Cerebellar cortex (tissue), 1 donor: Measurements from ENCODE around the gene TRAPPC3.

ENCODE experiments used
- DNase-seq: peaks from one replicate; pipeline ENCODE4 v3.0.0-alpha.2; 2015; ENCODE audit warnings: low spot score

The TRAPPC3 gene

GRCh38 chr1:36097693-36098585 is 51.3 kb downstream of the TRAPPC3 start:
- DNase-seq = no peak

DNA sequence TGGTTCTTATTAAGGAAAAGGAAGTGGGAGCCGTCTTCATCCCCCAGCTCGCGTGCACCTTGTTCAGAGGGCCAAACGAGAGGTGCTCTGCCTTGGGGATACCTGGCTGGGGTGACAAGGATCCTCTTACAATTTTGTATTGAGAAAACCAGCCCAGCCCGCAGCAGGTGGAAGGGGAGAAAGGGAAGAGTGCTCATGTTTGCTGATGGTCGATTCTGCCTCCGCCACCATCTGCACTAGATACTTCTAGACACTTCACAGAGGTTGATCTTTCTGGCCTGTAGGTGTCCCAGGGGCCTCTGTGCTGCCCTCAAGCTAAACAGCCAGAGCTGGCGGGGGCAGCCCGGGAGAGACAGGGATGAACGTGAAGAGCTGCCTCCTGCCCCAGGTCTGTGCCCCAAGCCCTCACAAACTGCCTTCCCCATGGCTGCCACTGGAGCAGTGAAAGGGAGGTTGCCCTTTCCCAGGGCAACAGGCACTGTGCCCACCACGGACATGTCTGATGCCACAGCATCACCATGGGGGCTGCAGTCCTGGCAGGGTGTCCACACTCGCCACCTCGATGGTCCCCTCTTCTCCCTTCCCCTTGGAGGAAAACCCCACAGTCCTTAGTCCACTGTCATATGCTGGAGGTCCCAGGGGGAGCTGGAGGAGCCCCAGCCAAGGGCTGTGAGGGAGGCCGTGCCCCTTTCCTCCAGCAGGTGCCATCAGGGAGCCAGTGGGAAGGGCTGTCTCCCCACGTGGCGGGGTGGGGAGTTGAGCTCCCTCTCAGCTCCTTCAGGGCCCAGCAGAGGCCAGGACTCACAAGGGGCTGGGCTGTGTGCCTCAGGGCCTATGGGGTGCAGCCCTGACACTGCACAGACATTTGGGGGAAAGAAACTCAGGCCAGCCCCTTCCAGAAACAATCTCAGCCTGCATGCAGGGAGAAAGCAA is 52.5 kb downstream of the TRAPPC3 start:
- no peak for DNase-seq

DNA sequence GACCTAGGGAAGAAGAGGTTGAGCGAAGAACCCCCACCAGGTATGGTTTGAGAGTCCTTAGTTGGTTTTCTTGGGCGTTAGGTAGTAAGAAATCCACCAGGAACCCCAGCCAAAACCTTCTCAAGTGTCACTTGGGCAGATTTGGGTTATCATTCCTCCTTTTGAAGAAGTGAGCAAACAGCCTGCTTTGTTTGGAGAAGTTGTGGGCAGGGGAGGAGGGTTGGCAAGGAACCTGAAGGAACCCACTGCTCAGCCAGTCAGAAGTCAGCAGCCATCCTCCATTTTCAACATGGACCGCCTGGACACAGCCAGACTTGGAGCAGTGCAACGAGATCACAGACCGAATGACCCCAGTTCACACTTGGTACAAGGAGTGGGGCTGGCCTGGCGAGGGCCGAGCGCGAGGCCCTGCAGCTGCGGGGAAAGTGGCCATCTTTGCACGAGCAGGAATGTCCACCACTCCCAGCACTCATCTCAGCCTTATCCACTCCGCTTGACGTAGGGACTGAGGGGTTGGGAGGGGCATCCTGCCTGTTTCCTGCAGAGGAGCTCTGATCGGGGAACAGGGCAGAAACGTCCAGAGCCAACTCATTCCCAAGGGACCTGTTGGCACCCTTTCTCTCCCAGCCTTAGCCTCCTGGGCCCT is 53.4 kb downstream of the TRAPPC3 start:
- DNase-seq = no peak

- DNase-seq = no peak
Observed at GRCh38 chr1:36094621-36095061, 54.6 kb downstream of the TRAPPC3 start.

GRCh38 chr1:36093929-36094328 is 55.4 kb downstream of the TRAPPC3 start:
- DNase-seq = peak; percentile 86

DNA sequence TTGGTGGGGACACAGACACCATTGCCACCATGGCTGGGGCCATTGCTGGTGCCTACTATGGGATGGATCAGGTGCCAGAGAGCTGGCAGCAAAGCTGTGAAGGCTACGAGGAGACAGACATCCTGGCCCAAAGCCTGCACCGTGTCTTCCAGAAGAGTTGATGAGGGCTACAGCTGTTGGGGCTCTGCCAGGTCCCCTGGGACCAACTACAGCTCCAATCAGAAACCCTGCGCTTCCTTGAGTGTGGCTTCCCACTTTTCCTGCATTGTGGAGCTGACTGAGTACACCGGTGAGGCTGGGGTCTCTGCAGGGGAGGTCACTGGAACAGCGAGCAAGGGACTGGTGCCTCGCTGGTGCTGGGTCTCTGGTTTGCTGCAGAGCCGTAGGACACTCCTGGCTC is 56.1 kb downstream of the TRAPPC3 start:
- no peak for DNase-seq

DNA sequence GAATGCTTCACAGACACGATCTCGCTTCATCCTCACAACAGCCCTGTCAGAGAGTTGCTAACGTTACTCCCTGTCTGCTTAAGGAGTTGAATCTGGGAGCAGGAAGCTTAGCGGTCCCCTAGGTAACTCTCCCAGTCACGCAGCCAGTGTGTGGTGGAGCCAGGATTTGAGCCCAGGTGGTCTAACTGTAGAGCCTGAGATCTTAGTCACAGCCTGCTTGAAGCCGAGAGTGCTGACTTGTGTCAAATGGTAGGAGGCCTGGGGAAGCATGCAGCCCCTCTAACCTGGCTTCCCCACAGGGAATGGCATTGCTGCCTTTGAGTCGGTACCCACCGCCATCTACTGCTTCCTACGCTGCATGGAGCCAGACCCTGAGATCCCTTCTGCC is 56.5 kb downstream of the TRAPPC3 start:
- no peak for DNase-seq

- no peak for DNase-seq
Observed at GRCh38 chr1:36092166-36092797, 57.0 kb downstream of the TRAPPC3 start.

GRCh38 chr1:36091698-36092097 is 57.6 kb downstream of the TRAPPC3 start:
- DNase-seq = no peak

- no peak for DNase-seq
Observed at GRCh38 chr1:36091141-36091540, 58.1 kb downstream of the TRAPPC3 start.

DNA sequence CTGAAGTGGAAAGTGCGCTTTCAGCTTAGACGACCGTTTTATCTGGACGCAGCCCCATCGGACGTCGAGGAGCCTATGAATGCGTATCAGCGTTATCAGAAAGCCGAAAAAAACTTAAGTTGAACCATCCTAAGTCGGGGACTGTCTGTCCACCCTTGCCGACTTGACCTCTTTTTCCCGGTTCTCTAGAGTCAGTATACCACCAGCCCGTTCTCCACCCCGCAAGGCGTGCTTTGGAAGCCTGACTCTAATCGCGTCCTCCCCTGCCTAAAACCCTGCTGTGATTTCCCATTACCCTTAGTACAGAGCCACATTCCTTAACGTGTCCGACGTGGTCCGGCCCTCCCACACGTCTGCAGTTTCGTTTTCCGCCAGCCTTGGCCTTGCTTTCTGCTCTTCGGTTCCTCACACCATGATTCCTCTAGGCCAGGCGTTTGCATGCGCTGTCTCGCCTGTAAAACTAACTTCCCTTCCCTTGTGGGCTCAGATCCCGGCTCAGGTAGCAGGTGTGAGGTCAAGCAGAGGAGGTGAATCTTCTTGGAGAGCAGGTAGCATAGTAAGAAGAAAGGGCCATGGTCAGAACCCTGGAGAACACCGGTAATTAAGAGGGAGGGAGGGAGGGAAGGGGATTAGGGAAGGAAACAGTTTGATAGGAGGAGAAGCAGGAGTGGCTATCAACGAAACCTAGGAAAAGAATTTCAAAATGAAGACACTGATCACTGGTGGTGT is 59.7 kb downstream of the TRAPPC3 start:
- DNase-seq = no peak

- peak; percentile 84 for DNase-seq
Observed at GRCh38 chr1:36088577-36089392, 60.5 kb downstream of the TRAPPC3 start, which contains the start of gene ADPRS. Gene ADPRS (plus strand): TSS chr1:36088892. CDS start chr1:36088905, 13 bp downstream.

DNA sequence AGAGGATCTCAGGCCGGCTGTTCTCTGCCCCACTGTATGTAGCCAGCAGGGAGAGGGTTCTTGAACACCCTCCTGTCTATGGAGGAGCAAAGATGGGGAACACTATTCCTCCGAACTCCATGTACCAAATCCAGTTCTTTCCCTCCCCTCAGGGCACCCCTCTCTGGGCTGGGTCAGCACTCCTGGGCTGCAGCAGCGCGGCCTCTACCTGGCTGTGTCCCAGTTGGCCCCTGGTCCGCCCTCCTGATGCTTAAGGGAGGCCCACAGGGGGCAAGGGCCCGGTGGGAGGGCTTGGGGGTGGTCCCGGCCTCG is 61.1 kb downstream of the TRAPPC3 start:
- no peak for DNase-seq

DNA sequence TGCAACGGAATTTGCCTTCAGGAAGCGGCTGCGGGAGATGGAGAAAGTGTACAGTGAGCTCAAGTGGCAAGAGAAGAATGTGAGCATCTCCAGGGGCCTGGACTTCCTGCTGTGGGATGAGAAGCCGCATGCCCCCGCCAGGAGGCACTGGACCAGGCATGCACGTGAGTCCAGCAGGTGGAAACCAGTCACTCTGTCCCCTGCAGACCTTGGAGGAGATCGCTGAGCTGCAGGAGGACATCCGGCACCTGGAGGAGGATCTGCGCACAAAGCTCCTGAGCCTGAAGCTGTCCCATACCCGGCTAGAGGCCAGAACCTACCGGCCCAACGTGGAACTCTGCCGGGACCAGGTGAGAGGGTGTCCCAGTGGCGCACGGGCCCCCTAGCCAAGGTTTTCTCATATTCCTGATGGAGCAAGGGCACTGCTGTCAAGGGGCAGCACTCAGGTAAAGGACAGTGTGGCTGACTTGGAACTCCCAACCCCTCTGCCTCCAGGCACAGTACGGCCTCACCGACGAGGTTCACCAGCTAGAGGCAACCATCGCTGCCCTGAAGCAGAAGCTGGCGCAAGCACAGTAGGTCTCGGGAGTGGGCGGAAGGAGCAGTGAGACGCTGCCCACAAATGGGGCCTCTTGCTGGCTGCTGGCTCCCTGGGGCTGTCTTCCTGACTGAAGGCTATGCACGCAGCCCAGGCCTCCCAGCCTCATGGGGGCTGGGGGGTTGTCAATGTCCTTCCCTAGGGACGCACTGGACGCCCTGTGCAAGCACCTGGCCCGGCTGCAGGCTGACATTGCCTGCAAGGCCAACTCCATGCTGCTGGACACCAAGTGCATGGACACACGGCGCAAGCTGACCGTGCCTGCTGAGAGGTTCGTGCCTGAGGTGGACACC is 61.8 kb downstream of the TRAPPC3 start:
- no peak for DNase-seq
